ENCODE results near the gene BCAN.

GRCh38 chr1:156655151-156655903, 13.4 kb downstream of the BCAN start:
- TF ChIP-seq POLR2AphosphoS5 (IDR thresholded peaks at IDR 0.05; ENCODE audit: borderline replicate concordance, low read depth, low read length): no peak
- TF ChIP-seq EZH2 (IDR thresholded peaks at IDR 0.05): no peak
- no peak for TF ChIP-seq FOXP2 (optimal IDR thresholded peaks at IDR 0.05; ENCODE audit: control extremely low read depth, extremely low read length, insufficient read depth)

Data from SK-N-MC (cell line).